Right lobe of liver (tissue), 6 donors: ENCODE data around the gene GPS1. TPM values are rescaled to one million over a fixed set of nuclear protein-coding genes. Genes with fewer than 3 reads are reported as not detected.

Experiments
- ATAC-seq, 4 donors: fragments of 200-7000 bp; cut with Tn5 transposase; one replicate each; pipeline ENCODE4 v1.9.1; 2020; ENCODE audit warnings: mild to moderate bottlenecking in 4 of 4, moderate library complexity in 4 of 4
- DNase-seq, 3 donors: peaks; one replicate each; pipeline ENCODE4 v3.0.0-alpha.2; 2020
- H3K27ac ChIP-seq, 3 donors: fragments of 200-600 bp; one replicate each; pipeline ENCODE4 v1.8.0; 2022
- H3K27me3 ChIP-seq, 2 donors: fragments of 200-600 bp; one replicate each; pipeline ENCODE4 v1.8.0; 2022
- H3K36me3 ChIP-seq, 4 donors: fragments of 200-600 bp; sonication (generic) in 1 of 4; one replicate each; pipeline versions ENCODE4 v1.5.1 to v1.8.0; 2017 to 2022; ENCODE audit warnings: control low read depth in 1 of 4
- H3K4me1 ChIP-seq, 4 donors: fragments of 200-600 bp; sonication (generic) in 1 of 4; one replicate each; pipeline versions ENCODE4 v1.5.1 to v1.8.0; 2017 to 2022; ENCODE audit warnings: control low read depth in 1 of 4
- H3K4me3 ChIP-seq, 3 donors: fragments of 200-600 bp; one replicate each; pipeline ENCODE4 v1.8.0; 2022
- H3K9me3 ChIP-seq, 4 donors: fragments of 200-600 bp; sonication (generic) in 1 of 4; one replicate each; pipeline versions ENCODE4 v1.5.1 to v1.8.0; 2017 to 2022; ENCODE audit warnings: control low read depth in 1 of 4
- CTCF ChIP-seq, 4 donors: fragments of 200-600 bp in 3 of 4; fragments of 450-650 bp in 1 of 4; IDR thresholded peaks; one replicate each; pipeline versions ENCODE4 v1.5.1 to v1.8.0; 2016 to 2022; ENCODE audit warnings: antibody characterized with exemption in 4 of 4, mild to moderate bottlenecking in 2 of 4
- POLR2A ChIP-seq: fragments of 450-650 bp; IDR thresholded peaks from one replicate; pipeline ENCODE4 v1.6.1; 2017; ENCODE audit warnings: antibody characterized with exemption, mild to moderate bottlenecking
- WGBS: methylation state at CpG from one replicate; pipeline ENCODE4 v1.1.6; 2018; ENCODE audit warnings: low coverage, low lambda C conversion rate; ENCODE audit not compliant: insufficient coverage; ENCODE audit errors: missing lambda C conversion rate; 5-methylcytosine and 5-hydroxymethylcytosine counted together
- intact Hi-C, 2 donors: fragments of 100-400 bp; cut with DNase I; formaldehyde crosslinking; loops; one replicate each; pipeline versions ENCODE4 v1.11.2 to v1.14.1; 2022
- total RNA-seq, 6 experiments: library from RNA; depleted of rRNA in 2 of 6; stranded (reverse); fragments of >200 nt in 2 of 6; fragmentation: NEBNext Ultra II Directional in 3 of 6; extraction: Animal tissue kit (Norgen Biotek cat#: 25700) in 3 of 6; gene quantifications; one replicate each; pipeline versions ENCODE4 v1.1.0 to v1.2.4, GENCODE V29; 2016 to 2023
- donor health status: DM: no; HTN: yes; CAD: no.
- donor health status: DM: no; HTN: no; CAD: no.
- donor health status: DM: no; HTN: no; CAD: no.
- donor health status: DM: no; HTN: yes; CAD: no.
- donor health status: DM: no; HTN: yes; CAD: no.

GPS1 gene
- total RNA-seq, 6 experiments from 2014 or later, result 46.5 to 93.5 (median 62.1) TPM

- ATAC-seq, result no peak
- WGBS, result no CpG with 5 or more reads among the region's 20 CpGs
- Histone ChIP-seq H3K9me3 (no peaks in the 10 kb centered on the region), H3K27ac (no peak overlapping the region), H3K4me1 (peaks cover 0 to 28% (median 10%) of the 10 kb centered on the region in 4 donors), H3K4me3 (no peak overlapping the region), H3K27me3 (no peaks in the 10 kb centered on the region), H3K36me3 (peaks cover 0 to 89% (median 46%) of the 10 kb centered on the region in 4 donors)
- TF ChIP-seq CTCF (IDR thresholded peaks at IDR 0.05), result no peak
- TF ChIP-seq POLR2A, result no peak
- intact Hi-C loops, result loop anchor here in 1 of 2 donors (10.0 kb wide), 1 partner anchor 58 kb away; the partner anchor contains the start of genes DCXR and RAC3
- peak in 1 of 3 donors; percentile 44 for DNase-seq
These were observed 40.9 kb downstream of the GPS1 start for GRCh38 chr17:82092628-82092994.

GRCh38 chr17:82092995-82093751 lies 41.5 kb downstream of the GPS1 start:
- DNase-seq, result peak in 1 of 3 donors; percentile 52

GRCh38 chr17:82094931-82095776 lies 43.5 kb downstream of the GPS1 start:
- no peak for ATAC-seq
- peaks cover 0 to 42% (median 16%) of the 10 kb centered on the region in 4 donors for H3K4me1 ChIP-seq
- peak in 2 of 3 donors; percentile 29 to 59 for DNase-seq
- no peaks in the 10 kb centered on the region for H3K9me3 ChIP-seq
- WGBS, result 16% methylated on average over 8 of the region's 37 CpGs
- H3K27ac ChIP-seq, result peak overlapping the region in 2 of 3 donors; percentile 93 to 99
- TF ChIP-seq CTCF (IDR thresholded peaks at IDR 0.05) (no peak), POLR2A (no peak)
- H3K36me3 ChIP-seq, result peaks cover 0 to 63% (median 29%) of the 10 kb centered on the region in 4 donors
- peak overlapping the region; percentile 82 to 98 (median 84) for H3K4me3 ChIP-seq
- no peaks in the 10 kb centered on the region for H3K27me3 ChIP-seq
- intact Hi-C loops, result loop anchor here in 1 of 2 donors (10.0 kb wide), 1 partner anchor 60 kb away; the partner anchor contains the start of genes DCXR and RAC3

More at GRCh38 chr17:82092995-82093751, 41.5 kb downstream of the GPS1 start:
- peaks cover 0 to 28% (median 10%) of the 10 kb centered on the region in 4 donors for H3K4me1 ChIP-seq
- peak overlapping the region in 1 of 3 donors; percentile 59 for H3K27ac ChIP-seq
- no peaks in the 10 kb centered on the region for H3K27me3 ChIP-seq
- H3K4me3 ChIP-seq, result no peak overlapping the region
- no peak for ATAC-seq
- H3K9me3 ChIP-seq, result no peaks in the 10 kb centered on the region
- TF ChIP-seq CTCF (IDR thresholded peaks at IDR 0.05) (no peak), POLR2A (no peak)
- intact Hi-C loops, result loop anchor here in 1 of 2 donors (10.0 kb wide), 1 partner anchor 58 kb away; the partner anchor contains the start of genes DCXR and RAC3
- peaks cover 0 to 83% (median 43%) of the 10 kb centered on the region in 4 donors for H3K36me3 ChIP-seq
- no CpG with 5 or more reads among the region's 40 CpGs for WGBS
